GDM1 (cell line): ENCODE data around the gene KIRREL3.

Experiments
- DNase-seq: peaks from one replicate; lab custom pipeline; 2025; lab: John Stamatoyannopoulos, UW

The KIRREL3 gene

DNA sequence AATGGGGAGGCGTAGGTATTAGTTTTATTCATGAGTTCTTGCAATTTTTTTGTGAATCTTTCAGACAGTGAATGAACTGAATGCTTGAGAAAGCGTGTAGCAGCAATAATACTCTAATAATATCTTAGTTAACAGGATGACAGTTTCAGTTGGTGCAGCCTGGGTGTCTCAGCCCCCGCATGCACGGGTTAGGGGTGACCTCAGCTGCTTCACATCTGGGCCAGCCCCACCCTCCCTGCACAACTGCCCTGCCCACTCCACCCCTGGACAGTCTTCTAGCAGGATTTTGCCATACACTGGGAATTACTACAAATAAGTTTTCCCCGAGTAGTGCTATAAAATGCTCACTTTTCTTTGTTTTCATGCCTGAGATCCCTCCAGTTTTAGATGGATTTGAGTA lies 561.9 kb downstream of the KIRREL3 start:
- no peak for DNase-seq

- DNase-seq: no peak
These were observed 562.3 kb downstream of the KIRREL3 start for GRCh38 chr11:126438272-126438671.

GRCh38 chr11:126437731-126438130 lies 562.8 kb downstream of the KIRREL3 start:
- DNase-seq: no peak

DNA sequence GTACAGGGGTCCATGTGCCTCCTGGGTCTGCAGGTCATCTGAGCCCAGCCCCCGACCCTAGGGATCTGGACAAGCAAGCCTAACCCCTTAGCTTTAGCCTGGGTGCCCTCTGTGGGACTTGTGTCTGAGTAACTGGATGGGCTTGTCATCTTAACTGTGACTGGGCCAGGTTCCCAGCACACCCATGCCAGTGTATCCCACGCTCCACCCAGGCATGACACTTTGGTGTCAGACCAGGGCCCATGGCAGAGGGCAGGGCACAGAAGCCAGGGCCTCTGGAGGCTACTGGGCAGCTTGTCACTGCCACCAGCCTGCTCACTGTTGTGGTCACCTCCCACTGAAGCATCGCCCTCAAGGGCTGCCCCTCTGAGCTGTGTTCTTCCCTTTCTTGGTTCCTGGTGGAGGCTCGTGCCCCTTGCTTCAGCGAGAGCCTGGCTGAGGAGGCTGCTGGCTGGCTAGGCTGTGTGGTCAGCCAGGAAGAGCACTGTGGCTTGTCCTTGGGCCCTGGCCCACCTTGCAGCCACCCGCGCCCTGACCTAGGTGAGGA lies 564.3 kb downstream of the KIRREL3 start:
- no peak for DNase-seq

DNA sequence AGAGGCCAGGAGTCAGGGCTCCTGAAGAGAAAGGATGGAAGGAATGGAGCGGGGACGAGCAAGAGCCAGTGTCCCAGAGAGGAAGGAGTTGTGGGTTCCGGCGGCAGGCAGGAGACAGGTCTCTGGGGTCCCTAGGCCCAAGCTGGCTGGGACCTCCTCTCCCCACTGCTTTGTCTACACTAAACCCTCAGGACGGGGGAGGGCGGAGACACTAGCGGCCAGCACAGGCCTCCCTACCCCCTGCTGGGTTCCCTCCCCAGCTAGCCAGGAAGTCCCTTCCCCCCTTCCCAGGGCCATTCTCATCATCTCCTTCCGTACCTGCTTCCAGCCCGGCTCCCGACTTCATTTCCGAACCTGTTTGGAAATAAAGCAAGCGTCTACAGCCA lies 565.6 kb downstream of the KIRREL3 start:
- DNase-seq: no peak

- no peak for DNase-seq
These were observed 566.3 kb downstream of the KIRREL3 start for GRCh38 chr11:126433989-126434949.

DNA sequence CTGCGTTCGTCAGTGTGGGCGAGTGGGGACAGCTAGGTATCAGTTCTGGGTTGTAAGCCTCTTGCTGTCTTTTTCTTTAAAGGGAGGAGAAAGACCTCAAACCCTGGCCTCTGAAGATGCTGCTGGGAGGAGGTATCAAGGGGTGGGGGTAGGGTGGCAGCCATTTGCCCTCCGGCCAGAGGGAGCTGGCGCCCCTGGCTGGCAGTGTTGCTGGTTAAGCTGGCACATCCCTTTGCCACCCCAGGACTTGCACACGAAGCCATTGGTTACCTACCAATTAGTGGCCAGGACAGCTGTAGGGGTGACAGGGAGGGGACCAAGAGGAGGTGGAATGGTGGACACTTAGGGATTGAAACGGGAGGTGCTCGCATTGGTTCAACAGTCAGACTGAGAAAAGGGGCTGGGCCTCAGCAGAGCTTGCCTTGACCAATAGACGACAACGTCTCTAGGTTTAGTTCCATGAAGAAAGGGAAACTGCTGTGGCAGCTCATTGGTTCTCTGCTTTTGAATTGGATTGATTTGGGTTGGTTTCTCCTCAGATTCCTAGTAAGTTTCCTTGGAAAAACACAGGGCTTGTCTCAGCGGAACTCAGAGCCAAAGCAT lies 567.2 kb downstream of the KIRREL3 start:
- no peak for DNase-seq

DNA sequence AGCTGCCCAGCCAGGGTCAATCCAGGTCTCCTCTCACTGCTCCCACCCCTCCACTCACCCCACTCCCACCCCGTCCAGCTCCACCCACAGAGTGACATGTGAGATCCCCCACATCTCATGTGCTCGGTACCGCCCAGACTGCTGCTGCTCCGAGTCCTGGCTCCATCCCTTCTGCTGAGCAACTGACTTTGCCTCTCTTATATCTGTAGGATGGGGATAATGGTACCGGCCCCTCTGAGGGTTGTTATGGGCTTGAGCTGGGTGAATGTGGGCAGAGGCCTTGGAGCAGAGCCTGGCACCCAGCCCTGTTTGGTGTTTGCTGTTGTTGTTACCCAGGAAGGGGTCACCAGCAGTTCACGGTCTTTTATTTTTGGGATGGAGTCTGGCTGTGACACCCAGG lies 568.0 kb downstream of the KIRREL3 start:
- DNase-seq: no peak

DNA sequence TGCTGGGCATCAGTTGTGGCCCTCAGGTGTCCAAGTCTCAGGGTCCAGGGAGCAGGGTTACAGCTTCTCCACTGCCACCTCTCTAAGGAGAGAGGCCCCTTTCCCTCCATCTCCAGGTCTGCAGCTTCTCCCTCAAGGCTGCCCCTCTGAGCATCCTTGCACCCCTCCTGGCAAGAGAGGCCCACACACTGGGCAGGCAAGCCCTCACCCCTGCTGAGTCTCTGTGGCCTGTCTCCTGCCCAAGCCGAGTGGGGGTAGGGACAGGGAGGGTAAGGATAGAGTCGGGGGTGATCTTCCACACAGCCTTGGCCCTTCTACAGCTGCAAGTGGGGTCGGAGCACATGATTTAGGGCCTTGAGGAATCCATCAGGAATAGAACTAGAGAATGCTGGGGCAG lies 568.5 kb downstream of the KIRREL3 start:
- DNase-seq: no peak

DNA sequence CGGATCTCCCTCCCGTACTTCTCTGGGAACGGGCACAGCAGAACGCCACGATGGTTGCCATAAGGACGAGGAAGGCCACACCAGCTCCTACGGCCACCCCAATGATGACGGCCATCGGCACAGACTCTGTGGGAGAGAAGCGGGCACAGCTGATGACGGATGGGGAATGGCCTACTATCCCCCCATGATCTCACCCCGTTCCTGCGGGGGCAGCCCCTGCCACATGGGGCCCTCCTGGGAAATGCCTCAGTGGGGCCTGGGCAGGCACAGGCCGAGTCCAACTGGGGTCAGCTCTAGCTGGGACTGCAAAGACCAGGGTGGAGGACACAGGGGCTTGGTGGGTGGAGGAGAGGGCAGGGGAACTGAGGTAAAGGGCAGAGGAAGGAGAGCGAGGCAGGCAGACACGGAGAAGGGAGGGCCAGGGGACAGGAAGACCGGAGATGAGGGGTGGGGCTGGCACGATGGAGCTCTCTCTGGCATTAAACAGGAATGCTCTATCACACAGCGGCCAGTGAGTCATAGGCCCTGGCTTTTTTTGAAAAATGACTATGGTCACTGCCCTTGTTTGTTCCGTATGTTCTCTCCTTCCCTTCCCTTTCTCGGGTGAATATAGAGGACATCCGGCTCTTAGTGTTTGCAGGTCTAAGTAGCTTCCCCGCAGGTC lies 569.0 kb downstream of the KIRREL3 start:
- DNase-seq: no peak

DNA sequence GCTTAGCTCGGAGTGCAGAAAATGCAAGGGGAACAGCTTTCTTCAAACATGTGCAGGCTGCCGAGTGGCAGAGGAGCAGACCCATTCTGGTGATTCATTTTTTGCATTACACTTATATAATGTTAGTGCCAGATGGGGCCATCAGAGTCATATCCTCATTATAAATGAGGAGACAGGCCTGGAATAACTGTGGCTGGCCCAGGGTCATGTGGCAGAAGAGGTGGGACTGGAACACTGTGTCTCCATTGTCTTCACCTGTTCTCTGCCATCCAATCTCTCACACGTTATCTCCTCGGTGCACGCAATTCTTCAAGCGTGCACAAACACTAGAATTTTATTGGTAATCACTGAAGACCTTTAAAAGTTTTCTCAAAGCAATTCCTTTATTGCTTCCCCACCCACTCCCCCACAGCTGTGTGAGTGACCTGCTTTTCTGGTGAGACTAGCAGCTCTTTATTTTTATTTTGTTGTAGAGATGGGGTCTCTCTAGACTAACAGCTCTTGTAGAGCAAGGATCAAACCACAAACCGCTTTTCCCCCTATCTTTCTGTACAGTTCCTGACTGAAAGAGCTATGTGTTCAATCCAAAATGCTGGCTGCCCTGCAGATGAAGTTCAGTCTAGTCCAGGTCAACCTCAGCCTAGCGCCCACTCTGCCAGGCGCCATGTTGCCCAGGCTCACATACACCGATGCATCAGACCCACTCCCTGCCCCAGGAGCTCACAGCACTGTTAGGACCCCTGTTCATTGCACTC lies 569.8 kb downstream of the KIRREL3 start:
- DNase-seq: no peak

DNA sequence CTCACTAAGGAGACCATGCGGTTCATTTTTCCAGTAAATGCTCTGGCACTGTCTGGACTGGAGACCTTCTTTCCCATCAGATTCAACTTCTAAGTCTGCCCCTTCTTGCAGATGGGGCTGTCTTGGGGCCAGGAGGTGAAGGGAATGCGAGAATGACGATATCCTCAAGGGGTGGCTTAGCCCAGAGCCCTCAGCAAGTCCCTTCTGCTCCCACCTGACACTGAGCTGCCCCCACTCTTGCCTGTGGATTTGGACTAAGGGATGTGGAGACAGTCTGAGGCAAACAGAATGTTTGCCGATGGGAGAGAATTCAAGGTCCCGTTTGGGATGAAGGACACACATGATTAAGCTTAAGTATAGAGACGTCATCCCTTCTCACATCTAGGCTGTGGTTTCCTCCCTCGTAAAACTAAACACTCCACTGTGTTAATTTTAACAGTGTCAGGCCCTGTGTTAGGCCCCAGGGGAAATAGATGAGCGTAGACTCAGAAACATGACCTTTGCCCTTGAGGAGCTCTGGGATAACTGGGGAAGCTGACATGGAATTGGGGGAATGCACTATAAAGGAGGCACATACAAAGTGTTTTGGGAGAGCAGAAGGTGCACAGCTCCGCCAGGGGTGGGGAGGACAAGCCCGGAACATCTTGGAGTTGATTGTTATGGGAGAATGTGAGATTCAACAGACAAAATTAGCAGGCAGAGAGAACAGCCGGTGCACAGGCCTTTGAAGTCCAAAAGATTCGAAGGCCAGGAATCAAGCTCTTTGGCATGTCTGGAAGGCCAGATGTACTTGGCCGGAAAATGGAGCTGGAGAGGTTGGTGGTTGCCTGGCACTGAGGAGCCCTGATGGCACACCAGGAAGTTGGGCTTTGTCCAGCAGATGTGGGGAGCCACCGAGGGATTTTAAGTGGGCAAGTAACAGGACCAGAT lies 573.5 kb downstream of the KIRREL3 start:
- DNase-seq: peak; percentile 21

DNA sequence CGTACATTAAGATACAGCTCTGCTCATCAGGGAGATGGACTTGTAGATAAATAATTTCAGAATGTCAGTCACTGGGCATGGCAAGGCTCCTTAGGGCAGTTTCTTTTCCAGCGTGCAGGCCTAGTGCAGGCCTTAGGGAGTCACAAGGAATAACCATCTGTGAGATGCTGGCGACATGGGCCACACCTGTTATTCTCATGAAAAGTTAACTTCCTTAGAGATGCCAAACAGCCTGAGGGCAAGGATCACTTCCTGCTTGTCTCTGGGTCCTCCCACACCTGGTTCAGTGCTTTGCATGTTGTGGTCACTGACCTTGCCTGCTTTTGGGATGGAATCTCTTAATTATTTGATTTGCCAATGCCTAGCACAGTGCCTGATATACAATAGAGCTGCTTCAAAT lies 574.5 kb downstream of the KIRREL3 start:
- DNase-seq: no peak

- DNase-seq: no peak
These were observed 576.0 kb downstream of the KIRREL3 start for GRCh38 chr11:126424471-126425039.

DNA sequence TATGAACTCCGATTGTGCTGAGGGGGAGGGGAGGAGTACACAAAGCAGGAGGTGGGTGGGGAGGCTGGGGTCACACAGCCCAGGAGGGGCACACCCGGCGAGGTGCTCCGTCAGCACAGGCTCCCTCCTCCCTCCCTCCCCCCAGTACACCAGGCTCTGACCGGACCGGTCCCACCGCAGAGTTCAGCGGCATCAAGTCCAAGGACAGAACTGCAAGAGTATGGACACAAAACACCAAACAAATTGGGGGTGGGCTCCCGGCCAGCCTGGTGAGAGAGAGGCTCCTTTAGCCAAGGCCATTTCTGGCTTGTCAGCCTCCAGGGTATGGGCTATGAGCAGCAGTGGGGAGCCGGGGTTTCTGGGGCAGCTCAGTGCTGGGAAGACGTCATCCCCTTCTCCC lies 576.8 kb downstream of the KIRREL3 start:
- no peak for DNase-seq

- no peak for DNase-seq
These were observed 577.4 kb downstream of the KIRREL3 start for GRCh38 chr11:126423154-126423553.

GRCh38 chr11:126422446-126422845 lies 578.1 kb downstream of the KIRREL3 start:
- DNase-seq: no peak

DNA sequence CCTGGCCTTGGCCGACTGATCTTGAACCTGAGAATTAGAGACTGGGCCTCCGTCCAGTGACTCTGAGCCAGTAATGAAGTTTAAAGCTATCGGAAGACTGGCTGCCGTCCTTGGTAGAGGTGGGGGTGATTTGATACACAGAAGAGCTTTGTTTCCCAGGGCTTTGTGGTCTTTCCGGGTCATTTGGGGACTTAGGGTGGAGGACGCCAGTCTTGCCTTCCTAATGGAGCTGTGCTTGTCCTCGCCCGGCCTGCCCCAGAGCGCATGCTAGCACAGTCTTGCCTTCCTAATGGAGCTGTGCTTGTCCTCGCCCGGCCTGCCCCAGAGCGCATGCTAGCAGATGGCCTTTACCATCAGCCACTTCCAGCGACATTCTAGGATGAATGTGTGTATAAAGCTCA lies 579.3 kb downstream of the KIRREL3 start:
- no peak for DNase-seq

DNA sequence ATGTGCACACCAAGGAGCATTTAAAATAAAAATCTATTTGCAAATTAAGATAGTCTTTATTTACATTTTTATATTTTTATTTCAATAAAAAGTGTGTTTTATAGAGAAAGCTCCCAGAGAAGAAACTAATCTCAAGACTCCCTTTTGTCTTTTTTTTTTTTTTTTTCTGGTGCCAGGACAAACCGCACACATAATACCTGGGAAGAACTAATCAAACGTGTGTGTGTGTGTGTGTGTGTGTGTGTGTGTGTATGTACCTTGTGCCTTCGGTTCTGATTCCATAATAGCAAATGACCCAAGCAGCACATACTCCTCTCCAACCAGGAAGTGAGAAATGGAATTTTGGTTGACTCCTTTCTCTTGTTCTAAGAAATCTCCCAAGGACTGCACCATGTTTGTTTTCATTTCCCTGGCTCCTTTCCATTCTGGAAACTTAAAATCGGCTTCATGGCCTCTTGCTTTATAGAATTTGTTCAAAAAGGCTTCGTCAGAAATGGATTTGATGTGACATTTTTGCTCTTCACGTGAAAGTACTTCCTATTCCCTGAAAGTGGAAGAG lies 579.8 kb downstream of the KIRREL3 start:
- no peak for DNase-seq
